22Rv1 (cell line): ENCODE data around the gene CITED4.

Experiments
- H3K27ac ChIP-seq: fragments of 450-650 bp; 2 replicates; pipeline ENCODE4 v1.5.1; 2017
- CTCF ChIP-seq: fragments of 450-650 bp; IDR thresholded peaks from 2 replicates; pipeline ENCODE4 v1.5.1; 2017; ENCODE audit warnings: mild to moderate bottlenecking
- ZFX ChIP-seq: fragments of 450-650 bp; IDR thresholded peaks from 2 replicates; pipeline ENCODE4 v1.6.1; 2017; ENCODE audit warnings: antibody characterized with exemption, borderline replicate concordance

Gene CITED4

DNA sequence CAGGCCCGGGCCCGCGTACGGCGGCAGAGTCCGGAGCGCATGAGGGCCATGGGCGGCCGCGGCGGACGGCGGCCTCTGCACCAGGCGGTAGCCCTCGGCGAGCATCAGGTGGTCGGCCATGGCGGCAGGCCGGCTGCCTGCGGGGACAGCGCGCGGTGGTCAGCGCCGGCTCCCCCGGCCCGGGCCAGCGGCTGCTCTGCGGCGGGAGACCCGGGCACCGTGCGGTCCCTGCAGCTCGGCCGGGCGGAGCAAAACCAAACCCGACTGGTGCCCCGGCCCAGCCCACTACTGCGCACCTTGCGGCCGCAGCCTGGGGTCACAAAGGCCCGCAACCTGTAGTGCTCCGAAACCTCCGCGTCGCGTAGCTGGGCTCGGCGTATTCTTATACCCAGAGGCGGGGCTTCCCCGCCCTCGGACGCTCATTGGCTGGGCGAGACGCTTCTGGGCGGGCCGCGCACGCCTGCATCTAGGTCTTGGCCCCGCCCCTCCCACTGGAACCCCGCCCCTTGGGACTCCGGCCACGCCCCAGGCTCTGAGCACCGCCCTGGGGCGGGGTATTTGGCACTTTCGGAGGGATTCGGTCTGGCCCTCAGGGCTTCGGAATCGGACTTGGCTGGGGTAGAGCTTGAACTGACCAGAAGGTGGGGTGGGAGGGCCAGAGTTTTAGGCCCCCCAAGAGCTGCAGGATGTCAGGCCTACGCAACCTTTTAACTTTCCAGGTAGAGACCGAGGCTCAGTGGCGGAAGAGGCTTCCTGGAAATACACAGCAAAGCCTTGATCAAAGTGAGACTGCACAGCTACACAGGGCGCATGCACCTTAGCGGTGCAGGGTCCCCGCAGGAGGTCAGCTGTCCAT is at the start of gene CITED4:
CITED4 (minus strand) TSS at position 356 of the 856 bp plus-strand sequence; CDS start at position 120, 236 bp downstream.
- peak within 1 kb of the TSS; percentile 39; the same call in 1 of the 2 replicates for H3K27ac ChIP-seq
- TF ChIP-seq ZFX (no peak), CTCF (peak; percentile 50)

GRCh38 chr1:40911105-40911504 is 48.9 kb upstream of the CITED4 start:
- no peak overlapping the region for H3K27ac ChIP-seq
- TF ChIP-seq CTCF: no peak
- TF ChIP-seq ZFX: no peak

DNA sequence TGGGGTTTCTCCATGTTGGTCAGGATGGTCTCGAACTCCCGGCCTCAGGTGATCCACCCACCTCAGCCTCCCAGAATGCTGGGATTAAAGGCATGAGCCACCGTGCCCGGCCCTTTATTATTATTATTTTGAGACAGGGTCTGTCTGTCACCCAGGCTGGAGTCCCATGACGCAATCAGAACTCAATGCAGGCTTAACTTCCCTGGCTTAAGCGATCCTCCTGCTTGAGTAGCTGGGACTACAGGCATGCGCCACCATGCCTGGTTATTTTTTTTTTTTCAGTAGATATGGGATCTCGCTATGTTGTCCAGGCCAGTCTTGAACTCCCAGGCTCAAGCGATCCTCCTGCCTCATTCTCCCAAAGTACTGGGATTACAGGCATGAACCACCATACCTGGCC is 47.1 kb upstream of the CITED4 start:
- TF ChIP-seq CTCF (no peak), ZFX (no peak)
- H3K27ac ChIP-seq: no peak overlapping the region

DNA sequence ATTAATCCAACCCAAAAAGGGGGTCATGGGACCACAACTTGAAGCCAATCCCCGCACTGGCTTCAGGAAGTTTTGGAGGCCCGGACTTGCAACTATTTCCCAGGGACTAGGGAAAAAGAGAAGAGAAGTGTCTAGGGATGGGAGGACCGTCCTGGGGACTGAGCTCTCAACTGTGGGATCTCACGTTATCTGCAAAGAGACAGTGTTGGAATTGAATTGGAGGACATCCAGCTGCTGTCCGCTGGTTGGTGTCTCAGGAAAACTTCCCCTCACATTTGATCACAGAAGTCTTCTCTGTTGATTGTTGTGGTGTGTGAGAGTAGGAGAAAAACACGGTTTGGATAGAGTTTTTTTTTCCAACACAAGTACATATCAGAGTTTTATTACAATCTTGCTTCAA is 46.2 kb upstream of the CITED4 start:
- TF ChIP-seq CTCF: no peak
- no peak for TF ChIP-seq ZFX

DNA sequence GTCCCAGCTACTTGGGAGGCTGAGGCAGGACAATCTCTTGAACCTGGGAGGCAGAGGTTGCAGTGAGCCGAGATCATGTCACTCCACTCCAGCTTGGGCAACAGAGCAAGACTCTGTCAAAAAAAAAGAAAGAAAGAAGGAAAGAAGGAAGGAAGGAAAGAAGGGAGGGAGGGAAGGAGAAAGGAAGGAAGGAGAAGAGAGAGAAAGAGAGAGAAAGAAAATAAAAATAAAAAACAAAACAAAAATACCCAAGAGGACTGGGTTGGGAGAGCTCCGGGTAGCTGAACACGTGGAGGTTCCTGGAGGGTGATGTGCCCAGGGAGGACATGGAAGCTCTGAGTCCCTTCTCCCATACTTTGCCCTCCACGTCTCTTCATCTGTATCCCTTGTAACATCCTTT is 45.7 kb upstream of the CITED4 start:
- H3K27ac ChIP-seq: no peak overlapping the region
- TF ChIP-seq ZFX (no peak), CTCF (no peak)

More for the DNA sequence above, 46.2 kb upstream of the CITED4 start:
- no peak overlapping the region for H3K27ac ChIP-seq

GRCh38 chr1:40906781-40907400 is 44.7 kb upstream of the CITED4 start:
- TF ChIP-seq CTCF: no peak
- TF ChIP-seq ZFX: no peak
- no peak overlapping the region for H3K27ac ChIP-seq

- H3K27ac ChIP-seq: no peak overlapping the region
- TF ChIP-seq ZFX (no peak), CTCF (no peak)
These were observed 42.9 kb upstream of the CITED4 start for GRCh38 chr1:40905061-40905460.
